GM06990 (cell line): ENCODE data around the gene MROH7.

Experiments used
- DNase-seq: peaks from one replicate; pipeline ENCODE4 v3.0.0-alpha.2; 2011; ENCODE audit not compliant: insufficient read length; ENCODE audit errors: extremely low read depth
- H3K27me3 ChIP-seq: replicated peaks from 2 replicates; pipeline ENCODE4 v1.6.0; 2011; ENCODE audit warnings: low read length; ENCODE audit not compliant: control insufficient read depth, insufficient read depth
- H3K36me3 ChIP-seq: 2 replicates; pipeline ENCODE4 v1.5.1; 2011; ENCODE audit warnings: low read length; ENCODE audit not compliant: control insufficient read depth, insufficient read depth
- H3K4me3 ChIP-seq: replicated peaks from 2 replicates; pipeline ENCODE4 v1.5.1; 2011; ENCODE audit warnings: low read depth, mild to moderate bottlenecking, control low read depth, low read length
- CTCF ChIP-seq: IDR thresholded peaks from 2 replicates; pipeline ENCODE4 v1.5.1; 2011; ENCODE audit warnings: low read length, control low read depth, mild to moderate bottlenecking, inconsistent platforms; ENCODE audit not compliant: insufficient read depth, poor library complexity, severe bottlenecking

MROH7 gene

GRCh38 chr1:54651608-54652007, 10.0 kb downstream of the MROH7 start:
- no peak overlapping the region for H3K4me3 ChIP-seq
- H3K36me3 ChIP-seq = no peaks in the 10 kb centered on the region
- TF ChIP-seq CTCF = no peak
- no peaks in the 10 kb centered on the region for H3K27me3 ChIP-seq
- DNase-seq = no peak

GRCh38 chr1:54652168-54652567, 10.6 kb downstream of the MROH7 start:
- Histone ChIP-seq H3K4me3 (no peak overlapping the region), H3K27me3 (no peaks in the 10 kb centered on the region), H3K36me3 (no peaks in the 10 kb centered on the region)
- DNase-seq = no peak
- TF ChIP-seq CTCF = no peak

DNA sequence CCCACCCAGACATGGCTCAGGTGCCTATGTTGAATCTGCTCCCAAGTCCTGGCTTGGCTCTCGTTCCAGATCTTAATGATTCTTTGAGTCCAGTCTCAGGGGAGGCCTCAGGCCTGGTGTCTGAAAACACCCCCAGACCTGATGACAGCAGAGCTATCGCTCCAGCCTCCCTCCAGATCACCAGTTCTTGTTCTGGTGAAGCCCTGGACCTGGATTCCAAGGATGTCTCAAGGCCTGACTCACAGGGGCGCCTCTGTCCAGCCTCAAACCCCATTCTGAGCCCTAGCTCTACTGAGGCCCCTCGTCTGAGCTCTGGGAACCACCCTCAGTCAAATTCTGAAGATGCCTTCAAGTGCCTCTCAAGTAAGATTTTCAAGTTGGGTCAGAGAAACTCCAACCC, 11.4 kb downstream of the MROH7 start:
- no peak for TF ChIP-seq CTCF
- Histone ChIP-seq H3K36me3 (no peaks in the 10 kb centered on the region), H3K27me3 (no peaks in the 10 kb centered on the region), H3K4me3 (no peak overlapping the region)
- DNase-seq = no peak

- Histone ChIP-seq H3K4me3 (no peak overlapping the region), H3K36me3 (no peaks in the 10 kb centered on the region), H3K27me3 (no peaks in the 10 kb centered on the region)
- TF ChIP-seq CTCF = no peak
- no peak for DNase-seq
Observed at GRCh38 chr1:54658164-54658913, 16.8 kb downstream of the MROH7 start.

- TF ChIP-seq CTCF = no peak
- DNase-seq = no peak
- no peak overlapping the region for H3K4me3 ChIP-seq
- H3K36me3 ChIP-seq = no peaks in the 10 kb centered on the region
- H3K27me3 ChIP-seq = no peaks in the 10 kb centered on the region; the same call in 1 of the 2 replicates
Observed at GRCh38 chr1:54663725-54664124, 22.1 kb downstream of the MROH7 start.
